Neuron (in vitro differentiated cells): ENCODE data around the gene NOS1.
"Not testable (repeated sequence)": the region's sequence is repeated elsewhere in the genome, so short reads cannot be mapped to it uniquely, and the experiment has no call there.

Source experiments
- H2AFZ ChIP-seq: one replicate; pipeline ENCODE4 v1.6.1; 2013; ENCODE audit warnings: low read depth, mild to moderate bottlenecking, inconsistent platforms, low read length, moderate library complexity
- H3K27me3 ChIP-seq: one replicate; pipeline ENCODE4 v1.6.1; 2013; ENCODE audit warnings: low read length; ENCODE audit not compliant: insufficient read depth
- H3K36me3 ChIP-seq: one replicate; pipeline ENCODE4 v1.6.1; 2013; ENCODE audit warnings: low read length; ENCODE audit not compliant: insufficient read depth
- H3K4me1 ChIP-seq: one replicate; pipeline ENCODE4 v1.6.1; 2013; ENCODE audit warnings: low read length; ENCODE audit not compliant: insufficient read depth
- H3K4me3 ChIP-seq: 2 replicates; pipeline ENCODE4 v1.5.1; 2013; ENCODE audit warnings: mild to moderate bottlenecking, low read length, moderate library complexity
- H3K9me3 ChIP-seq: one replicate; pipeline ENCODE4 v1.6.1; 2013; ENCODE audit warnings: low read length

The NOS1 gene

GRCh38 chr12:117207675-117208074 is 153.8 kb downstream of the NOS1 start:
- no peaks in the 10 kb centered on the region for H3K9me3 ChIP-seq
- H3K36me3 ChIP-seq, result no peaks in the 10 kb centered on the region
- no peaks in the 10 kb centered on the region for H3K4me1 ChIP-seq
- H3K4me3 ChIP-seq, result no peak overlapping the region
- H3K27me3 ChIP-seq, result peaks cover 29% of the 10 kb centered on the region
- H2AFZ ChIP-seq, result no peak overlapping the region

- Histone ChIP-seq H3K36me3 (no peaks in the 10 kb centered on the region), H3K9me3 (no peaks in the 10 kb centered on the region), H3K27me3 (peaks cover 6% of the 10 kb centered on the region), H3K4me3 (no peak overlapping the region), H3K4me1 (no peaks in the 10 kb centered on the region), H2AFZ (no peak overlapping the region)
Measured at GRCh38 chr12:117202556-117202955, 158.9 kb downstream of the NOS1 start.

GRCh38 chr12:117202033-117202432 is 159.4 kb downstream of the NOS1 start:
- Histone ChIP-seq H3K27me3 (peaks cover 2% of the 10 kb centered on the region), H3K9me3 (no peaks in the 10 kb centered on the region), H3K36me3 (no peaks in the 10 kb centered on the region), H2AFZ (no peak overlapping the region), H3K4me3 (no peak overlapping the region), H3K4me1 (no peaks in the 10 kb centered on the region)

GRCh38 chr12:117199956-117200744 is 161.3 kb downstream of the NOS1 start:
- not testable (repeated sequence) for H3K9me3 ChIP-seq, H2AFZ ChIP-seq, H3K27me3 ChIP-seq, H3K4me3 ChIP-seq, H3K4me1 ChIP-seq, H3K36me3 ChIP-seq

GRCh38 chr12:117196334-117196733 is 165.1 kb downstream of the NOS1 start:
- not testable (repeated sequence) for H3K4me1 ChIP-seq, H3K9me3 ChIP-seq, H3K4me3 ChIP-seq, H2AFZ ChIP-seq, H3K36me3 ChIP-seq, H3K27me3 ChIP-seq

- H3K9me3 ChIP-seq, H3K4me1 ChIP-seq, H3K36me3 ChIP-seq, H3K4me3 ChIP-seq, H3K27me3 ChIP-seq, H2AFZ ChIP-seq: not testable (repeated sequence)
Measured at GRCh38 chr12:117195027-117195426, 166.4 kb downstream of the NOS1 start.

- H2AFZ ChIP-seq, result no peak overlapping the region
- H3K9me3 ChIP-seq, result no peaks in the 10 kb centered on the region
- H3K4me3 ChIP-seq, result no peak overlapping the region
- H3K27me3 ChIP-seq, result peaks cover 2% of the 10 kb centered on the region
- H3K36me3 ChIP-seq, result no peaks in the 10 kb centered on the region
- peaks cover 6% of the 10 kb centered on the region for H3K4me1 ChIP-seq
Measured at GRCh38 chr12:117193903-117194302, 167.5 kb downstream of the NOS1 start.

- not testable (repeated sequence) for H2AFZ ChIP-seq, H3K36me3 ChIP-seq, H3K4me3 ChIP-seq, H3K27me3 ChIP-seq, H3K9me3 ChIP-seq
- H3K4me1 ChIP-seq, result peaks cover 16% of the 10 kb centered on the region
Measured at GRCh38 chr12:117192581-117192980, 168.8 kb downstream of the NOS1 start.

GRCh38 chr12:117192057-117192456 is 169.4 kb downstream of the NOS1 start:
- Histone ChIP-seq H3K4me1 (peaks cover 16% of the 10 kb centered on the region), H3K9me3 (no peaks in the 10 kb centered on the region), H3K27me3 (no peaks in the 10 kb centered on the region), H3K4me3 (no peak overlapping the region), H2AFZ (no peak overlapping the region), H3K36me3 (peaks cover 5% of the 10 kb centered on the region)

- Histone ChIP-seq H2AFZ (peak within 1 kb of the TSS; percentile 21), H3K27me3 (no peaks in the 10 kb centered on the region), H3K4me3 (peak within 1 kb of the TSS; percentile 96), H3K9me3 (no peaks in the 10 kb centered on the region), H3K4me1 (peaks cover 16% of the 10 kb centered on the region), H3K36me3 (peaks cover 18% of the 10 kb centered on the region)
Measured at GRCh38 chr12:117190210-117190781, 171.1 kb downstream of the NOS1 start, which contains the start of gene FBXO21. Gene FBXO21, minus strand, starts transcription at chr12:117190470. Its CDS starts 14 bp downstream, at chr12:117190456.

GRCh38 chr12:117189725-117190209 is 171.7 kb downstream of the NOS1 start:
- Histone ChIP-seq H3K4me3 (peak overlapping the region; percentile 96), H3K4me1 (peaks cover 16% of the 10 kb centered on the region), H2AFZ (no peak overlapping the region), H3K36me3 (peaks cover 23% of the 10 kb centered on the region), H3K9me3 (no peaks in the 10 kb centered on the region), H3K27me3 (no peaks in the 10 kb centered on the region)

GRCh38 chr12:117188961-117189724 is 172.3 kb downstream of the NOS1 start:
- no peak overlapping the region for H2AFZ ChIP-seq
- H3K4me3 ChIP-seq, result peak overlapping the region; percentile 96
- peaks cover 2% of the 10 kb centered on the region for H3K9me3 ChIP-seq
- H3K36me3 ChIP-seq, result peaks cover 29% of the 10 kb centered on the region
- H3K27me3 ChIP-seq, result no peaks in the 10 kb centered on the region
- peaks cover 16% of the 10 kb centered on the region for H3K4me1 ChIP-seq

- peaks cover 16% of the 10 kb centered on the region for H3K4me1 ChIP-seq
- peaks cover 37% of the 10 kb centered on the region for H3K36me3 ChIP-seq
- H3K4me3 ChIP-seq, result peak overlapping the region; percentile 96
Measured at GRCh38 chr12:117188121-117188665, 173.2 kb downstream of the NOS1 start.

More at GRCh38 chr12:117188121-117188665, 173.2 kb downstream of the NOS1 start:
- no peaks in the 10 kb centered on the region for H3K27me3 ChIP-seq
- no peak overlapping the region for H2AFZ ChIP-seq
- H3K9me3 ChIP-seq, result peaks cover 5% of the 10 kb centered on the region
